ENCODE data around the gene ARHGAP10. TPM values are rescaled to one million over a fixed set of nuclear protein-coding genes. Genes with fewer than 3 reads are reported as not detected.

The ARHGAP10 gene
- total RNA-seq, 1 experiment from 2014 or later, result 9.0 TPM

DNA sequence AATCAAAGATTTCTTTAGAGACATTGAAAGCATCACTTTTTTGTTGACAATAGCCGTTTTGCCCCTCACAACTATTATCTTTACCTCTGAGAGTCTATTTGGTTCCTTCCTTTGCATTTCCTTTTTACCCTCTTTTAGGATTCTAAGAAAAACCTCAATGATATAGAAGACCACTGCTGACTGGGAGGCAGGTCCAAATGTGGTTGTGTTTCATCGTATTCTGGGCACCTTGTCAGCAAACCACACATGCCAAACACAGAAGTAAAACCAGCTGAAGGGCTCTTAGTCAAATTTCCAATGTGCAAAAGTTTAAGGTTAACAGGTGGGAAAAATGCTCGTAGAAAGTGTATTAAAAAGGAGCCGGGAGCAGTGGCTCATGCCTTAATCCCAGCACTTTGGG is 42.8 kb upstream of the ARHGAP10 start:
- Histone ChIP-seq H3K9me2 (replicated peaks; ENCODE audit: low read length) (no peaks in the 10 kb centered on the region), H3K79me2 (ENCODE audit: low read length) (no peaks in the 10 kb centered on the region), H3K36me3 (ENCODE audit: low read depth, low read length) (no peaks in the 10 kb centered on the region), H3K4me1 (ENCODE audit: insufficient read depth, low read length) (peaks cover 6% of the 10 kb centered on the region; the same call in 1 of the 2 replicates), H3K27me3 (ENCODE audit: low read length) (no peaks in the 10 kb centered on the region), H4K20me1 (ENCODE audit: low read length) (no peaks in the 10 kb centered on the region), H3K9ac (ENCODE audit: low read length) (no peak overlapping the region), H3K27ac (ENCODE audit: low read length) (no peak overlapping the region), H3F3A (ENCODE audit: low read length, unreplicated experiment) (no peaks in the 10 kb centered on the region), H3K4me2 (ENCODE audit: low read length) (no peak overlapping the region), H3K4me3 (ENCODE audit: low read length) (no peak overlapping the region), H2AFZ (ENCODE audit: low read length) (no peak overlapping the region), H3K9me3 (ENCODE audit: low read length) (no peaks in the 10 kb centered on the region)
- DNase-seq, result no peak
- TF ChIP-seq, protein P1, sequence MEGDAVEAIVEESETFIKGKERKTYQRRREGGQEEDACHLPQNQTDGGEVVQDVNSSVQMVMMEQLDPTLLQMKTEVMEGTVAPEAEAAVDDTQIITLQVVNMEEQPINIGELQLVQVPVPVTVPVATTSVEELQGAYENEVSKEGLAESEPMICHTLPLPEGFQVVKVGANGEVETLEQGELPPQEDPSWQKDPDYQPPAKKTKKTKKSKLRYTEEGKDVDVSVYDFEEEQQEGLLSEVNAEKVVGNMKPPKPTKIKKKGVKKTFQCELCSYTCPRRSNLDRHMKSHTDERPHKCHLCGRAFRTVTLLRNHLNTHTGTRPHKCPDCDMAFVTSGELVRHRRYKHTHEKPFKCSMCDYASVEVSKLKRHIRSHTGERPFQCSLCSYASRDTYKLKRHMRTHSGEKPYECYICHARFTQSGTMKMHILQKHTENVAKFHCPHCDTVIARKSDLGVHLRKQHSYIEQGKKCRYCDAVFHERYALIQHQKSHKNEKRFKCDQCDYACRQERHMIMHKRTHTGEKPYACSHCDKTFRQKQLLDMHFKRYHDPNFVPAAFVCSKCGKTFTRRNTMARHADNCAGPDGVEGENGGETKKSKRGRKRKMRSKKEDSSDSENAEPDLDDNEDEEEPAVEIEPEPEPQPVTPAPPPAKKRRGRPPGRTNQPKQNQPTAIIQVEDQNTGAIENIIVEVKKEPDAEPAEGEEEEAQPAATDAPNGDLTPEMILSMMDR (conservative IDR thresholded peaks at IDR 0.05; ENCODE audit: low read depth, low read length), result no peak
- TF ChIP-seq EZH2 (IDR thresholded peaks at IDR 0.05; ENCODE audit: low read length, unreplicated experiment), result no peak
- no peak for TF ChIP-seq EZH2phosphoT487 (IDR thresholded peaks at IDR 0.05; ENCODE audit: borderline replicate concordance, low read length)
- no TSS peak for BruUV-seq (replicated peaks)
- ChIA-PET CTCF (no interaction called here), POLR2A (ENCODE audit: unreplicated experiment) (no interaction called here)
- intact Hi-C loops (cut with micrococcal nuclease), result no loop called here
- ATAC-seq, result no peak

DNA sequence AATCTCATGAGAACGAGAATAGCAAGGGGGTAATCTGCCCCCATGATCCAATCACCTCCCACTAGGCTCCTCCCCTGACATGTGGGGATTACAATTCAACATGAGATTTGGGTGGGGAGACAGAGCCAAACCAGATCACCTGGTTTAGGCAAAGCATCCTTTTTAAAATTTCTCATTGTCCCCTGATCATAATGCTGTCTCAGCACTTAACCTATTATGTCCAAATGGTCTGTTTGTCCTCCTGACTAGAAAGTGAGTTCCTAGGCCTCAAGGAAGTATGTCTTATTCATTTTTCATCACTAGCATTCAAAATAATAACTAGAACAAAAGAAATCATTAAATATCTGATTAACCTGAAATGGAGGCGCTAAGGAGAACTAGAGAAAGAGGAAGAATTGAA is 40.1 kb upstream of the ARHGAP10 start:
- POLR2A ChIA-PET (ENCODE audit: unreplicated experiment), result interaction anchor here (0.6 kb wide), 1 partner anchor 153 kb away, joined by 3 read pairs; no protein-coding TSS in a partner anchor
- Histone ChIP-seq H3K4me2 (ENCODE audit: low read length) (no peak overlapping the region), H4K20me1 (ENCODE audit: low read length) (no peaks in the 10 kb centered on the region), H3K79me2 (ENCODE audit: low read length) (no peaks in the 10 kb centered on the region), H3K36me3 (ENCODE audit: low read depth, low read length) (no peaks in the 10 kb centered on the region), H3K9me3 (ENCODE audit: low read length) (no peaks in the 10 kb centered on the region), H3K4me3 (ENCODE audit: low read length) (no peak overlapping the region), H3F3A (ENCODE audit: low read length, unreplicated experiment) (no peaks in the 10 kb centered on the region), H3K9ac (ENCODE audit: low read length) (no peak overlapping the region), H2AFZ (ENCODE audit: low read length) (no peak overlapping the region), H3K9me2 (replicated peaks; ENCODE audit: low read length) (no peaks in the 10 kb centered on the region), H3K27ac (ENCODE audit: low read length) (no peak overlapping the region), H3K4me1 (ENCODE audit: insufficient read depth, low read length) (no peaks in the 10 kb centered on the region), H3K27me3 (ENCODE audit: low read length) (no peaks in the 10 kb centered on the region)
- CTCF ChIA-PET, result no interaction called here
- intact Hi-C loops (cut with micrococcal nuclease), result loop anchor here (5.0 kb wide), 1 partner anchor 175 kb away; no protein-coding TSS in a partner anchor
- BruUV-seq (replicated peaks), result no TSS peak
- DNase-seq (no peak), ATAC-seq (no peak)
- TF ChIP-seq, protein P1 (conservative IDR thresholded peaks at IDR 0.05; ENCODE audit: low read depth, low read length), result no peak
- TF ChIP-seq EZH2 (IDR thresholded peaks at IDR 0.05; ENCODE audit: low read length, unreplicated experiment) (no peak), EZH2phosphoT487 (IDR thresholded peaks at IDR 0.05; ENCODE audit: borderline replicate concordance, low read length) (no peak)

DNA sequence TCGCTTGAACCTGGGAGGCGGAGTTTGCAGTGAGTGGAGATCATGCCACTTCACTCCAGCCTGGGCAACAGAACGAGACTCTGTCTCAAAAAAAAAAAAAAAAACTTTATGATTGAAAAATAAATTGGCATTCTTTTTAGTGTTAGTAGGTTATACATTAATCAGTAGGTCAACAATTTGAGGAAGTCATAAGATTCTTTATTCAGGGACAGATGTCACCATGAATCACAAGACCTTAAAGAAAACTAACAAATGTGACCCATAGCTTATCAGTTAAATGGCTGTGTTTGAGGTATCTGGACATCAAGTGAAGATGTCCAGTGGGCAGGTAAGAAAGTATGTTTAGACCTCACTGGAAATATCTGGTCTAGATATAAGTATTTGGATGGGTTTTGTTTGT is 38.7 kb upstream of the ARHGAP10 start:
- no peaks in the 10 kb centered on the region for H3K9me3 ChIP-seq (ENCODE audit: low read length)
- no peaks in the 10 kb centered on the region for H3K9me2 ChIP-seq (replicated peaks; ENCODE audit: low read length)
- H3K27ac ChIP-seq (ENCODE audit: low read length), result no peak overlapping the region
- TF ChIP-seq EZH2phosphoT487 (IDR thresholded peaks at IDR 0.05; ENCODE audit: borderline replicate concordance, low read length), result no peak
- TF ChIP-seq, protein P1 (conservative IDR thresholded peaks at IDR 0.05; ENCODE audit: low read depth, low read length), result no peak
- no peak for TF ChIP-seq EZH2 (IDR thresholded peaks at IDR 0.05; ENCODE audit: low read length, unreplicated experiment)
- DNase-seq, result no peak
- no peaks in the 10 kb centered on the region for H3K27me3 ChIP-seq (ENCODE audit: low read length)
- POLR2A ChIA-PET (ENCODE audit: unreplicated experiment), result no interaction called here
- no peaks in the 10 kb centered on the region for H3K4me1 ChIP-seq (ENCODE audit: insufficient read depth, low read length)
- H4K20me1 ChIP-seq (ENCODE audit: low read length), result no peaks in the 10 kb centered on the region
- intact Hi-C loops (cut with micrococcal nuclease), result loop anchor here (5.0 kb wide), 1 partner anchor 174 kb away; no protein-coding TSS in a partner anchor
- no TSS peak for BruUV-seq (replicated peaks)
- H2AFZ ChIP-seq (ENCODE audit: low read length), result no peak overlapping the region
- no peaks in the 10 kb centered on the region for H3K79me2 ChIP-seq (ENCODE audit: low read length)
- H3K4me3 ChIP-seq (ENCODE audit: low read length), result no peak overlapping the region
- no peaks in the 10 kb centered on the region for H3F3A ChIP-seq (ENCODE audit: low read length, unreplicated experiment)
- no peaks in the 10 kb centered on the region for H3K36me3 ChIP-seq (ENCODE audit: low read depth, low read length)
- H3K4me2 ChIP-seq (ENCODE audit: low read length), result no peak overlapping the region
- CTCF ChIA-PET, result no interaction called here
- no peak overlapping the region for H3K9ac ChIP-seq (ENCODE audit: low read length)
- ATAC-seq, result no peak
